HepG2 (cell line): ENCODE results near the gene HILPDA. TPM values are rescaled to one million over a fixed set of nuclear protein-coding genes. Genes with fewer than 3 reads are reported as not detected.

Source experiments
- ATAC-seq: fragments of 200-7000 bp; cut with Tn5 transposase; 3 replicates; pipeline ENCODE4 v1.9.1; 2020; ENCODE audit warnings: mild to moderate bottlenecking, moderate library complexity
- BruUV-seq: library from RNA; stranded (reverse); fragments of 400-500 nt; replicated peaks from 2 replicates; lab custom pipeline; 2021; lab: Mats Ljungman, UMichigan
- CTCF ChIA-PET: fragments of 300-600 bp; formaldehyde crosslinking; extraction: SDS; loops from one replicate; lab custom pipeline; 2021; ENCODE audit warnings: low total read pairs, inconsistent platforms, low intra/inter-chr PET ratio; lab: Yijun Ruan, JAX
- POLR2A ChIA-PET: fragments of 350-600 bp; sonication (Branson Sonifier 250); formaldehyde crosslinking; loops from one replicate; lab custom pipeline; 2020; ENCODE audit warnings: antibody characterized with exemption, inconsistent platforms; lab: Yijun Ruan, JAX
- DNase-seq: peaks from one replicate; pipeline ENCODE4 v3.0.0-alpha.2; 2015; ENCODE audit warnings: low spot score
- FAIRE-seq: peaks from 3 replicates; lab custom pipeline; 2011; peaks lifted over from hg19 to GRCh38; lab: Jason Lieb, UNC
- H2AFZ ChIP-seq: one replicate; pipeline ENCODE4 v1.6.1; 2011; ENCODE audit warnings: low read length, inconsistent platforms
- H3K27ac ChIP-seq: fragments of 300-600 bp; 3 replicates; pipeline ENCODE4 v1.8.0; 2011; ENCODE audit warnings: mixed run types, mild to moderate bottlenecking, mixed read lengths, low read length, inconsistent platforms; ENCODE audit not compliant: insufficient read depth; ENCODE audit errors: extremely low read length
- H3K27me3 ChIP-seq, 2 experiments: fragments of 200-600 bp in 1 of 2; 2 replicates in 1 of 2; 3 replicates in 1 of 2; pipeline versions ENCODE4 v1.6.0 to v1.8.0; 2011; ENCODE audit warnings: low read length in 2 of 2, mild to moderate bottlenecking in 2 of 2, moderate library complexity in 2 of 2, inconsistent platforms in 1 of 2; ENCODE audit not compliant: insufficient read depth in 2 of 2, control insufficient read depth in 1 of 2
- H3K36me3 ChIP-seq, 2 experiments: fragments of 200-600 bp in 1 of 2; replicated peaks in 1 of 2; 2 replicates in 1 of 2; 3 replicates in 1 of 2; pipeline versions ENCODE4 v1.5.1 to v1.8.0; 2011; ENCODE audit warnings: low read length in 2 of 2, inconsistent platforms in 1 of 2; ENCODE audit not compliant: insufficient read depth in 2 of 2, control insufficient read depth in 1 of 2
- H3K4me1 ChIP-seq: 2 replicates; pipeline ENCODE4 v1.5.1; 2012; ENCODE audit warnings: low read length, inconsistent platforms; ENCODE audit not compliant: insufficient read depth
- H3K4me2 ChIP-seq: 2 replicates; pipeline ENCODE4 v1.6.0; 2011; ENCODE audit warnings: low read depth, low read length, inconsistent platforms
- H3K4me3 ChIP-seq, 3 experiments: fragments of 200-600 bp in 1 of 3; sonication (generic), shearing (Covaris generic) in 1 of 3; replicated peaks in 1 of 3; 2 replicates each; pipeline ENCODE4 v1.5.1; 2011 to 2016; ENCODE audit warnings: low read length in 3 of 3, inconsistent platforms in 2 of 3, low read depth in 2 of 3, mild to moderate bottlenecking in 2 of 3, control low read depth in 1 of 3, mixed read lengths in 1 of 3; ENCODE audit not compliant: insufficient read depth in 1 of 3
- H3K79me2 ChIP-seq: one replicate; pipeline ENCODE4 v1.6.1; 2011; ENCODE audit warnings: low read length, inconsistent platforms; ENCODE audit not compliant: insufficient read depth
- H3K9ac ChIP-seq: 2 replicates; pipeline ENCODE4 v1.6.0; 2011; ENCODE audit warnings: mild to moderate bottlenecking, low read depth, low read length, inconsistent platforms; ENCODE audit not compliant: insufficient read depth
- H3K9me3 ChIP-seq: 2 replicates; pipeline ENCODE4 v1.5.1; 2012; ENCODE audit warnings: mild to moderate bottlenecking, low read length
- H4K20me1 ChIP-seq: 2 replicates; pipeline ENCODE4 v1.6.0; 2011; ENCODE audit warnings: inconsistent platforms, mild to moderate bottlenecking, low read length, moderate library complexity; ENCODE audit not compliant: insufficient read depth
- CHD4 ChIP-seq: fragments of 200-600 bp; sonication (generic); IDR thresholded peaks from 2 replicates; pipeline ENCODE4 v1.7.0; 2017; ENCODE audit warnings: mild to moderate bottlenecking, low read length, borderline replicate concordance
- SMARCC2 ChIP-seq: fragments of 450-650 bp; IDR thresholded peaks from 2 replicates; pipeline ENCODE4 v1.6.1; 2017; ENCODE audit warnings: antibody characterized with exemption, mild to moderate bottlenecking
- SNAPC2 ChIP-seq: sonication (generic); formaldehyde crosslinking; IDR thresholded peaks from 2 replicates; pipeline ENCODE4 v1.8.1; 2022; ENCODE audit warnings: mild to moderate bottlenecking, missing genetic modification reagents
- ZFX ChIP-seq: sonication (generic); formaldehyde crosslinking; IDR thresholded peaks from 2 replicates; pipeline ENCODE4 v1.4.0; 2020; ENCODE audit warnings: mild to moderate bottlenecking, low read depth, missing genetic modification reagents, moderate library complexity
- ZNF235 ChIP-seq: sonication (generic); formaldehyde crosslinking; IDR thresholded peaks from 2 replicates; pipeline ENCODE4 v1.8.1; 2023; ENCODE audit warnings: mild to moderate bottlenecking, missing genetic modification reagents, borderline replicate concordance
- WGBS: methylation state at CpG from one replicate; pipeline ENCODE4 v1.1.6; 2017; ENCODE audit warnings: low lambda C conversion rate; 5-methylcytosine and 5-hydroxymethylcytosine counted together
- in situ Hi-C: cut with HindIII; loops from 2 replicates; pipeline ENCODE4 v1.10.0; 2017; ENCODE audit warnings: low pct_unique_long_range_greater_than_20kb; ENCODE audit not compliant: extremely low pct_ligation_motif_present
- intact Hi-C: fragments of 100-400 bp; cut with micrococcal nuclease; formaldehyde crosslinking; loops from one replicate; pipeline ENCODE4 v1.10.0; 2022; ENCODE audit not compliant: unreplicated experiment
- polyA plus RNA-seq, 8 experiments: library from polyadenylated mRNA; depleted of rRNA in 3 of 8; stranded (reverse) in 7 of 8; unstranded in 1 of 8; fragments of >200 nt; fragmentation: Illumina TruSeq in 4 of 8; extraction: Trizol in 4 of 8; gene quantifications; 2 replicates each; pipeline versions ENCODE4 v1.2.1 to v1.2.3, GENCODE V29; 2011 to 2016; ENCODE audit warnings: low read depth in 4 of 8, missing spikeins in 1 of 8, mixed read lengths in 1 of 8; ENCODE audit not compliant: insufficient read depth in 1 of 8
- total RNA-seq, 5 experiments: library from RNA; depleted of rRNA; stranded (reverse); fragments of >200 nt; fragmentation: Illumina TruSeq; extraction: Trizol; gene quantifications; 2 replicates each; pipeline ENCODE4 v1.2.3, GENCODE V29; 2016; ENCODE audit warnings: low read depth in 1 of 5

HILPDA gene
- total and polyA plus RNA-seq, 2 of the 13 experiments (the other 11 are each of a cell fraction or from before 2014, with no cell fraction given) = 11.1 to 44.0 TPM

DNA sequence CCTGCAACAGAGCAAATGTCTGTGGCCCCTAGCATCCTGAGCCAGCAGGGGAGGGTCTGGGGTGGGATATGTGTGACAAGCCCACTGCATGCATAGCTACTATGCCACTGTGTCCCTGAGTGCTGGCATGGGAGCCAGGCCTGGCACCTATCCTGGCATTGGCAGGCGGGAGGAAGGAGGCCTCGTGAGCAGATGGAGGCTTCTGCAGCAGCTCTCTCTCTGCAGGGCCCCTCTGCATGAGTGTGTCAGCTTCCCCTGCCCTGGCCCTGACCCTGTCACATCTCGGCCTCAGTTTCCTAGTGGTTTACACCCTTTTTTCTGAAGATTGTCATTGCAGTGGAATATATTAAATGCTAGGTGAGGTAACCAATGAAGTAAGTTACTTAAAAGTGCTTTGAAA is 32.8 kb upstream of the HILPDA start (continued):
- TF ChIP-seq ZNF235 (CRISPR knock-in tag) (no peak), SMARCC2 (no peak), CHD4 (0 out of 2 replicates have a peak, but pooled peaks have one; percentile 18), ZFX (CRISPR knock-in tag) (no peak)

DNA sequence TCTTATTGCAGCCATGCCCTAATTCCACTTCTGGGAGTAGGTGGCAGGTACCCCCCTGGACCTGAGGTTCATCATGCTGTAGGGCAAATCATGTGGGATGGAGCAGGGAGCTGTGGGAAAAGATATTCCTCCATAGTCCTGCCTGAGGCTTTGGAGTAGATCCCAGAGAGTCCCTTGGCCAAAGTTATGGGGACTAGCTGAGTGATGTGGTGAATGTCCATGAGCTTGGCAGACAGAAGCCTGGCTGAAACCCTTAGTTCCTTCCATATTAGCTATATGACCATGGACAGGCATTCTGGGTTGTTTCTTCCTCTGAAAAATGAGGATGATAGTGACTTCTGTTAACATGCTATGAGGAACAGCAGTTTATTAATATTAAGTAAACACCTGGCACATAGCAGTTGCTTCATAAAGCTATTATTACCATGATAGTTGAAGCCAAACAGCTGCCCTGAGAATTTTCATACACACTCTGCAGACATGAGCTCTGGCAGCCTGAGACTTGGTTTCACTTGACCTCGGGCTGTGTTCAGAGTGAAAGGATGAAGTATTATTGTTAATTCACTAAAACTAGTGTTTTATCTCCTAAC is 30.9 kb upstream of the HILPDA start:
- TF ChIP-seq SNAPC2 = no peak
- TF ChIP-seq, all 625 proteins: peak for 0
- Histone ChIP-seq H3K9me3 (no peaks in the 10 kb centered on the region), H3K4me3 (no peak overlapping the region), H3K4me1 (peaks cover 59% of the 10 kb centered on the region), H3K9ac (no peak overlapping the region), H3K27ac (no peak overlapping the region), H2AFZ (no peak overlapping the region), H4K20me1 (no peaks in the 10 kb centered on the region), H3K79me2 (no peaks in the 10 kb centered on the region), H3K4me2 (no peak overlapping the region), H3K36me3 (no peaks in the 10 kb centered on the region), H3K27me3 (peaks cover 0 to 15% of the 10 kb centered on the region in 2 experiments; a peak in 4 of 5 replicates)
- FAIRE-seq (no peak), ATAC-seq (no peak), DNase-seq (no peak)
- no TSS peak for BruUV-seq
- in situ Hi-C loops = loop anchor here (5.0 to 25.0 kb wide), 2 partner anchors 33 to 463 kb away; partner anchors contain the start of gene HILPDA
- intact Hi-C loops = loop anchor here (1.0 kb wide), 1 partner anchor 26 kb away; no protein-coding TSS in a partner anchor
- CTCF ChIA-PET = interaction anchor here (5.2 to 7.4 kb wide), 2 partner anchors 26 to 35 kb away, joined by 48 to 140 read pairs; no protein-coding TSS in a partner anchor
- POLR2A ChIA-PET = interaction anchor here (2.9 kb wide), 1 partner anchor 10 kb away, joined by 11 read pairs; no protein-coding TSS in a partner anchor
- WGBS = 86% methylated on average over 1 of the region's 1 CpG
